Esophagus muscularis mucosa (tissue), 4 donors: ENCODE data around the gene GABRR1. TPM values are rescaled to one million over a fixed set of nuclear protein-coding genes. Genes with fewer than 3 reads are reported as not detected.

ENCODE experiments used
- DNase-seq: peaks from one replicate; pipeline ENCODE4 v3.0.0-alpha.2; 2017; ENCODE audit errors: extremely low spot score
- H3K27ac ChIP-seq, 4 donors: fragments of 200-600 bp; sonication (generic); replicated peaks in 1 of 4; 1 replicate in 3 of 4; 2 replicates in 1 of 4; pipeline ENCODE4 v1.5.1; 2016 to 2019; ENCODE audit warnings: mild to moderate bottlenecking in 1 of 4
- H3K27me3 ChIP-seq, 4 donors: fragments of 200-600 bp; sonication (generic); one replicate each; pipeline versions ENCODE4 v1.5.1 to v1.6.0; 2016 to 2019
- H3K36me3 ChIP-seq, 4 donors: fragments of 200-600 bp; sonication (generic); one replicate each; pipeline ENCODE4 v1.5.1; 2016 to 2019
- H3K4me1 ChIP-seq, 4 donors: fragments of 200-600 bp; sonication (generic); one replicate each; pipeline ENCODE4 v1.5.1; 2016 to 2019
- H3K4me3 ChIP-seq, 4 donors: fragments of 200-600 bp; sonication (generic); 1 replicate in 2 of 4; 2 replicates in 2 of 4; pipeline ENCODE4 v1.5.1; 2016 to 2019; ENCODE audit warnings: mild to moderate bottlenecking in 4 of 4, moderate library complexity in 1 of 4
- H3K9me3 ChIP-seq, 4 donors: fragments of 200-600 bp; sonication (generic); 1 replicate in 3 of 4; 2 replicates in 1 of 4; pipeline ENCODE4 v1.5.1; 2016 to 2019
- CTCF ChIP-seq, 3 experiments: fragments of 200-600 bp in 2 of 3; fragments of 450-650 bp in 1 of 3; sonication (generic) in 2 of 3; IDR thresholded peaks; one replicate each; pipeline ENCODE4 v1.5.1; 2017 to 2019; ENCODE audit warnings: antibody characterized with exemption in 3 of 3, mild to moderate bottlenecking in 2 of 3, moderate library complexity in 1 of 3
- EP300 ChIP-seq: sonication (generic); formaldehyde crosslinking; IDR thresholded peaks from one replicate; pipeline ENCODE4 v1.6.1; 2017; ENCODE audit warnings: antibody characterized with exemption
- POLR2A ChIP-seq: fragments of 450-650 bp; IDR thresholded peaks from one replicate; pipeline ENCODE4 v1.6.1; 2017; ENCODE audit warnings: antibody characterized with exemption, moderate library complexity, mild to moderate bottlenecking, low read depth
- POLR2AphosphoS5 ChIP-seq, 2 donors: sonication (generic); formaldehyde crosslinking; IDR thresholded peaks; one replicate each; pipeline ENCODE4 v1.6.1; 2017; ENCODE audit warnings: antibody characterized with exemption in 2 of 2
- WGBS: methylation state at CpG from one replicate; pipeline ENCODE4 v1.1.5; 2018; 5-methylcytosine and 5-hydroxymethylcytosine counted together
- intact Hi-C: fragments of 100-400 bp; cut with DNase I; formaldehyde crosslinking; loops from one replicate; pipeline ENCODE4 v1.15.1; 2023
- total RNA-seq, 4 donors: library from RNA; depleted of rRNA; stranded (reverse); fragments of >200 nt; gene quantifications; one replicate each; pipeline versions ENCODE4 v1.1.0 to v1.2.1, GENCODE V29; 2016

Gene GABRR1
- total RNA-seq, 4 donors from 2014 or later = 0.13 TPM; not detected in 3

GRCh38 chr6:89161326-89162046, 55.7 kb downstream of the GABRR1 start:
- H3K4me3 ChIP-seq = peak overlapping the region in 2 of 4 donors; percentile 9 to 20
- H3K9me3 ChIP-seq = no peaks in the 10 kb centered on the region
- H3K36me3 ChIP-seq = peaks cover 0 to 46% (median 23%) of the 10 kb centered on the region in 4 donors
- intact Hi-C loops = no loop called here
- TF ChIP-seq POLR2AphosphoS5 (IDR thresholded peaks at IDR 0.05) (peak in 1 of 2 donors; percentile 56), EP300 (no peak)
- peaks cover 16 to 45% (median 32%) of the 10 kb centered on the region in 4 donors for H3K4me1 ChIP-seq
- no peak for DNase-seq
- 59% methylated on average over 7 of the region's 7 CpGs for WGBS
- peak overlapping the region; percentile 83 to 92 (median 84) for H3K27ac ChIP-seq
- H3K27me3 ChIP-seq = no peaks in the 10 kb centered on the region

DNA sequence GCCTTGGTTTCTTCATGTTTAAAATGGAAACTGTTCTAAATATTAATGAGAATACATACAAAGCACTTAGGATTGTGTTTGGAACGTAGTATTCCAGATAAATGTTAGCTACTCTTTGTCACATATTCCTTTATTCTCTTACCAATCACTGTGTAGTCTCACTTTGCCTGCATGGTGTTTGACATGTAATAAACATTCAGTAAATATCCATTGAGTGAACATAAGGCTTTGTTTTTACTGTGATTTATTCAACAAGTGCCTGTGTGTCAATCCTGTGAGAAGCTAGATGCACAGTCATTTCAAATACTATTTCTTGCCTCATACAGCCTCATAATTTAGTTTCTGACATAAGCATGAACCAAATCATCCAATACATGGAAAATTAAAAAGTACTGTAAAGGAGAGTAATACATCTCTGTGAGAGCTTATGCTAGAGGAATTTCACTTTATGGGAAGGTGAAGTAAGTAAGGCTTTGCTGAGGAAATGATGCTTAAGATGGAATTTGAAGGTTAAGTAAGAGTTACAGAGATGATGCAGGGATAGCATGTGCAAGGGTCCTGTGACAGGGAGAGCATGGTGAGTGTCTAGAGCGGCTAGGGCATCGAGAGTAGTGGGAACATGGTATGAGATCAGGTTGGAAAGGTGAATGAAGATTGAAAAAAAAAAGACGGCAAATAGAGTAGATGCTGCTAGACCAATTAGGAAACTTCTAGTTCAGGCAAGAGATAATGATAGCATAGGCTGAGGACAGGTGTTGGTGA, 56.6 kb downstream of the GABRR1 start:
- no peak for TF ChIP-seq POLR2A
- TF ChIP-seq EP300 = no peak
- no peak for TF ChIP-seq CTCF (IDR thresholded peaks at IDR 0.05)
- no peak for TF ChIP-seq POLR2AphosphoS5 (IDR thresholded peaks at IDR 0.05)
- peak overlapping the region; percentile 83 to 92 (median 84) for H3K27ac ChIP-seq
- no peaks in the 10 kb centered on the region for H3K9me3 ChIP-seq
- peaks cover 0 to 53% (median 20%) of the 10 kb centered on the region in 4 donors for H3K36me3 ChIP-seq
- H3K4me3 ChIP-seq = no peak overlapping the region
- intact Hi-C loops = no loop called here
- no peaks in the 10 kb centered on the region for H3K27me3 ChIP-seq
- peaks cover 16 to 45% (median 32%) of the 10 kb centered on the region in 4 donors for H3K4me1 ChIP-seq
- no peak for DNase-seq
- WGBS = 90% methylated on average over 4 of the region's 4 CpGs

DNA sequence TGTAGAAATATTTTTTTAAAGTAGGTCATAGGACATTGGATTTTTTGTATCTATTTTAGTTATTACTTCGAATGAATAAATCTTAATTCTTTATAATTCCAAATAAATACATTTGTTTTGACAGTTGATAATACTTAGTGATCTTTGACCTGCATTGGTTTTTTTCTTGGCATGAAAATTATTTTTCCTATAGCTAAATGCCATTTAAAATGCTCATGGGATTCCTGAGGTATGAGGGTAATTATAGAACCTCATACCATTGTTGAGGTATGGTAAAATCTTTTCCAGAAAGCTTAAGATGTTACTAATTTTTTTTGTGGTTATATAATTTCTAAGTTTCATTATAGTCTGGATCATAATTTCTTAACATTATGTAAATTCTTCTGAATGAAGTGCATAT, 63.0 kb downstream of the GABRR1 start:
- no peak overlapping the region for H3K4me3 ChIP-seq
- no peak for DNase-seq
- H3K4me1 ChIP-seq = peaks cover 0 to 12% (median 0%) of the 10 kb centered on the region in 4 donors
- no peak for TF ChIP-seq POLR2AphosphoS5 (IDR thresholded peaks at IDR 0.05)
- TF ChIP-seq POLR2A = no peak
- TF ChIP-seq EP300 = no peak
- TF ChIP-seq CTCF (IDR thresholded peaks at IDR 0.05) = no peak
- H3K27ac ChIP-seq = no peak overlapping the region
- H3K27me3 ChIP-seq = no peaks in the 10 kb centered on the region
- WGBS = 75% methylated on average over 1 of the region's 1 CpG
- H3K9me3 ChIP-seq = no peaks in the 10 kb centered on the region
- intact Hi-C loops = no loop called here
- H3K36me3 ChIP-seq = peaks cover 0 to 51% (median 10%) of the 10 kb centered on the region in 4 donors

GRCh38 chr6:89148016-89148750, 69.0 kb downstream of the GABRR1 start:
- DNase-seq = no peak

More at GRCh38 chr6:89148016-89148750, 69.0 kb downstream of the GABRR1 start:
- H3K27ac ChIP-seq = peak overlapping the region; percentile 37 to 96 (median 90)
- H3K27me3 ChIP-seq = no peaks in the 10 kb centered on the region
- intact Hi-C loops = no loop called here
- no peak for TF ChIP-seq CTCF (IDR thresholded peaks at IDR 0.05)
- no peak for TF ChIP-seq POLR2A
- no peak for TF ChIP-seq POLR2AphosphoS5 (IDR thresholded peaks at IDR 0.05)
- H3K4me1 ChIP-seq = peaks cover 4 to 47% (median 32%) of the 10 kb centered on the region in 4 donors
- no peak overlapping the region for H3K4me3 ChIP-seq
- peaks cover 0 to 15% (median 3%) of the 10 kb centered on the region in 4 donors for H3K36me3 ChIP-seq
- no peaks in the 10 kb centered on the region for H3K9me3 ChIP-seq
- WGBS = 83% methylated on average over 17 of the region's 17 CpGs
